Measurements from ENCODE around the gene LY6G6F. TPM values are rescaled to one million over a fixed set of nuclear protein-coding genes. Genes with fewer than 3 reads are reported as not detected.
A peak's percentile ranks its signal among the peaks of the same experiment; 100 is the strongest.

LY6G6F gene
- total and polyA plus RNA-seq, 2 of the 13 experiments (the other 11 are each of a cell fraction or from before 2014, with no cell fraction given), result not detected

GRCh38 chr6:31680226-31681134, 26.2 kb upstream of the LY6G6F start, which contains the start of gene LY6G5C (continued):
- TF ChIP-seq ZBED4 (CRISPR knock-in tag; IDR thresholded peaks at IDR 0.05; ENCODE audit: borderline replicate concordance) (0 out of 2 replicates have a peak, but pooled peaks have one; percentile 31), ZKSCAN1 (IDR thresholded peaks at IDR 0.05; ENCODE audit: low read length) (0 out of 2 replicates have a peak, but pooled peaks have one; percentile 24), PATZ1 (CRISPR knock-in tag; IDR thresholded peaks at IDR 0.05) (0 out of 2 replicates have a peak, but pooled peaks have one; percentile 34), IRF2 (CRISPR knock-in tag; IDR thresholded peaks at IDR 0.05) (peak; percentile 67; the same call in 1 of the 2 replicates)
